IMR-90 (cell line): ENCODE results near the gene CASP1. TPM values are rescaled to one million over a fixed set of nuclear protein-coding genes. Genes with fewer than 3 reads are reported as not detected.

Experiments used
- ATAC-seq: fragments of 200-7000 bp; cut with Tn5 transposase; 2 replicates; pipeline ENCODE4 v1.9.1; 2020; ENCODE audit warnings: low read depth, mild to moderate bottlenecking, moderate library complexity
- BruUV-seq: library from RNA; stranded (reverse); fragments of 400-500 nt; replicated peaks from 2 replicates; lab custom pipeline; 2021; lab: Mats Ljungman, UMichigan
- CTCF ChIA-PET: fragments of 300-600 bp; formaldehyde crosslinking; extraction: SDS; loops from one replicate; lab custom pipeline; 2021; ENCODE audit warnings: antibody characterized with exemption; lab: Yijun Ruan, JAX
- POLR2A ChIA-PET: fragments of 300-600 bp; sonication (Branson Sonifier 250); formaldehyde crosslinking; loops from one replicate; lab custom pipeline; 2022; ENCODE audit warnings: antibody characterized with exemption; ENCODE audit not compliant: unreplicated experiment; lab: Charles Lee
- DNase-seq: peaks from one replicate; pipeline ENCODE4 v3.0.0; 2013
- H2AFZ ChIP-seq: replicated peaks from 2 replicates; pipeline ENCODE3; 2013; ENCODE audit warnings: low read length, mild to moderate bottlenecking; ENCODE audit not compliant: poor library complexity
- H2AK5ac ChIP-seq: 2 replicates; pipeline ENCODE4 v1.6.1; 2013; ENCODE audit warnings: low read depth, low read length, inconsistent platforms
- H2AK9ac ChIP-seq: replicated peaks from 2 replicates; pipeline ENCODE3; 2013; ENCODE audit warnings: mild to moderate bottlenecking, low read depth, low read length, moderate library complexity; ENCODE audit not compliant: poor library complexity
- H2BK120ac ChIP-seq: 2 replicates; pipeline ENCODE4 v1.6.1; 2013; ENCODE audit warnings: low read depth, low read length, inconsistent platforms
- H2BK15ac ChIP-seq: 3 replicates; pipeline ENCODE4 v1.6.1; 2013; ENCODE audit warnings: low read depth, low read length, inconsistent platforms
- H2BK20ac ChIP-seq: 2 replicates; pipeline ENCODE4 v1.6.1; 2013; ENCODE audit warnings: low read depth, mild to moderate bottlenecking, inconsistent platforms, low read length, moderate library complexity
- H2BK5ac ChIP-seq: 2 replicates; pipeline ENCODE4 v1.6.1; 2013; ENCODE audit warnings: mild to moderate bottlenecking, low read depth, low read length, inconsistent platforms; ENCODE audit not compliant: poor library complexity, severe bottlenecking
- H3K14ac ChIP-seq: replicated peaks from 2 replicates; pipeline ENCODE4 v1.6.1; 2013; ENCODE audit warnings: low read depth, low read length, inconsistent platforms
- H3K18ac ChIP-seq: 2 replicates; pipeline ENCODE4 v1.6.1; 2013; ENCODE audit warnings: low read depth, low read length, control low read depth
- H3K23ac ChIP-seq: 2 replicates; pipeline ENCODE4 v1.6.1; 2013; ENCODE audit warnings: low read depth, low read length, inconsistent platforms
- H3K27ac ChIP-seq: 2 replicates; pipeline ENCODE4 v1.5.1; 2013; ENCODE audit warnings: mild to moderate bottlenecking, control low read depth, low read length; ENCODE audit not compliant: insufficient read depth
- H3K27me3 ChIP-seq: 2 replicates; pipeline ENCODE4 v1.6.1; 2013; ENCODE audit warnings: low read length; ENCODE audit not compliant: control insufficient read depth, insufficient read depth
- H3K36me3 ChIP-seq: 2 replicates; pipeline ENCODE4 v1.6.1; 2013; ENCODE audit warnings: low read length, mixed read lengths; ENCODE audit not compliant: control insufficient read depth, insufficient read depth
- H3K4ac ChIP-seq: 2 replicates; pipeline ENCODE4 v1.6.1; 2013; ENCODE audit warnings: low read depth, low read length, inconsistent platforms
- H3K4me1 ChIP-seq: 2 replicates; pipeline ENCODE4 v1.6.1; 2013; ENCODE audit warnings: low read length, mixed read lengths; ENCODE audit not compliant: control insufficient read depth, insufficient read depth
- H3K4me2 ChIP-seq: 2 replicates; pipeline ENCODE4 v1.6.1; 2013; ENCODE audit warnings: low read depth, mild to moderate bottlenecking, control low read depth, low read length, moderate library complexity
- H3K4me3 ChIP-seq: 2 replicates; pipeline ENCODE4 v1.5.1; 2013; ENCODE audit warnings: low read depth, mild to moderate bottlenecking, control low read depth, low read length, moderate library complexity; ENCODE audit not compliant: insufficient read depth
- H3K56ac ChIP-seq: 2 replicates; pipeline ENCODE4 v1.6.1; 2013; ENCODE audit warnings: low read length, inconsistent platforms; ENCODE audit not compliant: insufficient read depth; ENCODE audit errors: extremely low read depth
- H3K79me1 ChIP-seq, 2 experiments: 2 replicates each; pipeline ENCODE4 v1.6.1; 2013; ENCODE audit warnings: low read length in 2 of 2, inconsistent platforms in 1 of 2, low read depth in 1 of 2
- H3K9ac ChIP-seq: 2 replicates; pipeline ENCODE4 v1.6.1; 2013; ENCODE audit warnings: low read depth, low read length, control low read depth
- H3K9me1 ChIP-seq: 2 replicates; pipeline ENCODE4 v1.6.1; 2013; ENCODE audit warnings: low read length, inconsistent platforms; ENCODE audit not compliant: insufficient read depth
- H3K9me3 ChIP-seq: 2 replicates; pipeline ENCODE4 v1.6.1; 2013; ENCODE audit warnings: low read length; ENCODE audit not compliant: control insufficient read depth, insufficient read depth
- H4K20me1 ChIP-seq: 2 replicates; pipeline ENCODE4 v1.6.1; 2013; ENCODE audit warnings: low read length, inconsistent platforms; ENCODE audit not compliant: insufficient read depth
- H4K5ac ChIP-seq: 2 replicates; pipeline ENCODE4 v1.6.1; 2013; ENCODE audit warnings: mild to moderate bottlenecking, low read depth, low read length, control low read depth
- H4K8ac ChIP-seq, 2 experiments: 2 replicates each; pipeline ENCODE4 v1.6.1; 2013; ENCODE audit warnings: low read depth in 2 of 2, low read length in 2 of 2, control low read depth in 1 of 2, inconsistent platforms in 1 of 2
- H4K91ac ChIP-seq: 2 replicates; pipeline ENCODE4 v1.6.1; 2013; ENCODE audit warnings: low read depth, low read length, inconsistent platforms; ENCODE audit not compliant: insufficient read depth
- MAFK ChIP-seq: IDR thresholded peaks from 2 replicates; pipeline ENCODE4 v1.6.1; 2012; ENCODE audit warnings: low read depth, low read length, improper control_type of control experiment
- RFX5 ChIP-seq: IDR thresholded peaks from 2 replicates; pipeline ENCODE4 v1.8.0; 2012; ENCODE audit warnings: low read depth, mild to moderate bottlenecking, low read length, moderate library complexity
- WGBS, 2 experiments: methylation state at CpG; one replicate each; pipeline versions ENCODE4 v1.1.5 to v1.1.7; 2013; ENCODE audit warnings: missing lambda C conversion rate in 2 of 2; ENCODE audit not compliant: insufficient read length in 1 of 2; ENCODE audit errors: extremely low coverage in 2 of 2; 5-methylcytosine and 5-hydroxymethylcytosine counted together
- dilution Hi-C: fragments of 300-500 bp; cut with HindIII; formaldehyde crosslinking; loops from one replicate; pipeline ENCODE4 v1.14.3; 2018; ENCODE audit warnings: low sequenced_read_pairs; ENCODE audit not compliant: unreplicated experiment
- in situ Hi-C: fragments of 300-500 bp; cut with MboI; formaldehyde crosslinking; loops from 3 replicates; pipeline ENCODE4 v1.14.3; 2019; ENCODE audit warnings: low sequenced_read_pairs, inconsistent platforms, mixed read lengths
- intact Hi-C: fragments of 100-400 bp; cut with micrococcal nuclease; formaldehyde crosslinking; loops from 2 replicates; pipeline ENCODE4 v1.10.0; 2022
- polyA plus RNA-seq, 3 experiments: library from polyadenylated mRNA; depleted of rRNA; stranded (reverse); fragments of >200 nt; gene quantifications; 2 replicates each; pipeline ENCODE4 v1.2.3, GENCODE V29; 2012; ENCODE audit warnings: low replicate concordance in 1 of 3
- total RNA-seq: library from RNA; depleted of rRNA; stranded (reverse); fragments of >200 nt; gene quantifications from 2 replicates; pipeline ENCODE4 v1.2.3, GENCODE V29; 2012

Gene CASP1
- total and polyA plus RNA-seq, 2 of the 4 experiments (the other 2 are of a cell fraction): 12.5 to 31.2 TPM

GRCh38 chr11:105003151-105003550 is 31.8 kb downstream of the CASP1 start:
- no peak overlapping the region for H4K8ac ChIP-seq
- no peak overlapping the region for H3K4me3 ChIP-seq
- no peak overlapping the region for H3K14ac ChIP-seq
- no peaks in the 10 kb centered on the region; the same call in 1 of the 2 replicates for H3K9me1 ChIP-seq
- H2BK20ac ChIP-seq: no peak overlapping the region
- H4K5ac ChIP-seq: no peak overlapping the region
- no peak overlapping the region for H2BK15ac ChIP-seq
- no peak overlapping the region; the same call in 1 of the 2 replicates for H4K91ac ChIP-seq
- ATAC-seq: no peak
- H2BK5ac ChIP-seq: no peak overlapping the region
- intact Hi-C loops: no loop called here
- H3K9ac ChIP-seq: no peak overlapping the region
- in situ Hi-C loops: no loop called here
- H2AK9ac ChIP-seq: no peak overlapping the region
- H3K36me3 ChIP-seq: no peaks in the 10 kb centered on the region
- H3K4me2 ChIP-seq: no peak overlapping the region
- no peak overlapping the region for H2AK5ac ChIP-seq
- H2AFZ ChIP-seq: no peak overlapping the region
- no peaks in the 10 kb centered on the region for H3K9me3 ChIP-seq
- no peak overlapping the region for H3K4ac ChIP-seq
- peaks cover 3% of the 10 kb centered on the region for H3K4me1 ChIP-seq
- no peak for DNase-seq
- no peak overlapping the region for H2BK120ac ChIP-seq
- no peak overlapping the region for H3K23ac ChIP-seq
- POLR2A ChIA-PET: no interaction called here
- no peak overlapping the region for H3K56ac ChIP-seq
- no peak for TF ChIP-seq RFX5
- TF ChIP-seq MAFK: peak; percentile 86
- no TSS peak for BruUV-seq
- H3K18ac ChIP-seq: no peak overlapping the region
- dilution Hi-C loops: no loop called here
- WGBS, 2 experiments: no CpG with 5 or more reads among the region's 2 CpGs
- CTCF ChIA-PET: interaction anchor here (0.8 kb wide), 1 partner anchor 389 kb away, joined by 3 read pairs; no protein-coding TSS in a partner anchor
- no peak overlapping the region for H3K27ac ChIP-seq
- no peaks in the 10 kb centered on the region for H4K20me1 ChIP-seq
- no peaks in the 10 kb centered on the region for H3K79me1 ChIP-seq
- H3K27me3 ChIP-seq: no peaks in the 10 kb centered on the region
